Central memory CD8-positive, alpha-beta T cell (primary cell): ENCODE results near the gene SHROOM3.

Experiments used
- ATAC-seq: fragments of 150-1000 bp; cut with Tn5 transposase; replicated peaks from 2 replicates; pipeline ENCODE4 v1.10.0; 2022; ENCODE audit warnings: mild to moderate bottlenecking, moderate FRiP score, moderate number of reproducible peaks; ENCODE audit not compliant: poor library complexity, severe bottlenecking; ENCODE audit errors: extremely low read depth
- DNase-seq, 2 donors: peaks; one replicate each; pipeline ENCODE4 v3.0.0; 2021; ENCODE audit warnings: low spot score in 2 of 2
- H3K27ac Mint-ChIP-seq: one replicate; pipeline ENCODE4 v1.8.0; 2022; ENCODE audit warnings: low read depth, mild to moderate bottlenecking, moderate library complexity, mixed read lengths
- H3K27me3 Mint-ChIP-seq: one replicate; pipeline ENCODE4 v1.8.0; 2022; ENCODE audit warnings: mixed read lengths
- H3K36me3 Mint-ChIP-seq: one replicate; pipeline ENCODE4 v1.8.0; 2022; ENCODE audit warnings: mild to moderate bottlenecking, moderate library complexity, mixed read lengths; ENCODE audit not compliant: insufficient read depth
- H3K4me1 Mint-ChIP-seq: one replicate; pipeline ENCODE4 v1.8.0; 2022; ENCODE audit warnings: mixed read lengths
- H3K4me3 Mint-ChIP-seq: one replicate; pipeline ENCODE4 v1.8.0; 2022; ENCODE audit warnings: mild to moderate bottlenecking, moderate library complexity, mixed read lengths
- H3K9me3 Mint-ChIP-seq: one replicate; pipeline ENCODE4 v1.8.0; 2022; ENCODE audit warnings: mixed read lengths

SHROOM3 gene

DNA sequence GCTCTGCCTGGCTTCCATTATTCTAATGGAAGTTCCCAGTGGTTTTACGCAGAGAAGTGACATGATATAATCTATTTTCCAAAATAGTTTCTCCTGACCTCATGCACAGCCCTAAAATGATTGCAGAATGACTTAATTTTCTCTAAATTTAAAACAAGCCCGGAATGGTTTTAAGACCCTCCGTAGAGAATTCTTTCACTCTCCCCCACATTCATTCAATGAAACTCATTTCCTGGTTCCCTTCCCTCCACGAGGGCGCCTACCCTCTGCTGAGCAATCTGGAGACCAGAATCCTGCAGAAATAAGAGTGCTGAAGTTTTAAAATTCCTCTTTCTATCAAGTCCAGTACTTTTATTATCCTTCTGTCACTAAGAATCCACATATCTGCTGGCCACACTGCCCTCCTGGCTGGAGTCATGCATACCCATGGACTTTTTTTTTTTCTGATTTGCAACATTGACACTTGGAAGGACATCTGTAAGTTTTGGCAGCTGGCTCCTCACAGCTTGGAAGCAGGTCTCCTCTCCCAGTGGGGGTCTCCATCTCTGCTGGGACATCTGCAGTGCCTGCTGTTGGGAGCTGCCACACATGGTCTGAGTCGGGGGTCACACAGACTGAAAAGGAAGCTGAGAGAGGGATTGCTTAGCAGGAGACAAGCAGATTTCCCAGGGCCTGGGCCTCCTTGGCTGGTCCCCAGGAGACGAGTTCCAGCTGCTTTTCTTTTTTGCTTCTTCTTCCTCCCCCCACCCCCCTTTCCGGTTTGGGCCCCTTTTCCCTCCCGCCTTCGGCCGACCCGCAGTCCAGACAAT lies 376.8 kb downstream of the SHROOM3 start:
- Mint-ChIP-seq H3K9me3 (peaks cover 10% of the 10 kb centered on the region), H3K36me3 (no peaks in the 10 kb centered on the region), H3K4me1 (no peaks in the 10 kb centered on the region), H3K27ac (no peak overlapping the region), H3K4me3 (no peak overlapping the region), H3K27me3 (peaks cover 20% of the 10 kb centered on the region)
- DNase-seq (no peak), ATAC-seq (no peak)

DNA sequence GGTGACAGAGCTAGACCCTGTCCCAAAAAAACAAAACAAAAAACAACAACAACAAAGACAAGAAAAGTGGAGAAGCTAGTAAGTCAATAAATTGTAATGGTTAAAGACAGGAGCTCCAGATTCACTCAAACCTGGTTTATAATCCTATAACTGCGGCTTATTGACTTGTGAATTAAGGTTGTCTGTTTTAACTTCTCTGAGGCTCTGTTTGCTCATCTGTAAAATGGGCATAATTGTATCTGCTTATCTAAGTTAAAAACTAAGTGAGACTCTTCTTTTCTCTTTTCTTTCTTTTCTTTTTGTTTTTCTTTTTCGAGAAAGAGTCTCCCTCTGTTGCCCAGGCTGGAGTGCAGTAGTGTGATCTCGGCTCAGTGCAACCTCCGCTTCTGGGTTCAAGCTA lies 378.0 kb downstream of the SHROOM3 start:
- H3K27me3 Mint-ChIP-seq, result peaks cover 20% of the 10 kb centered on the region
- H3K4me3 Mint-ChIP-seq, result no peak overlapping the region
- DNase-seq (no peak), ATAC-seq (no peak)
- no peak overlapping the region for H3K27ac Mint-ChIP-seq
- H3K9me3 Mint-ChIP-seq, result peaks cover 6% of the 10 kb centered on the region
- no peaks in the 10 kb centered on the region for H3K4me1 Mint-ChIP-seq
- H3K36me3 Mint-ChIP-seq, result no peaks in the 10 kb centered on the region

DNA sequence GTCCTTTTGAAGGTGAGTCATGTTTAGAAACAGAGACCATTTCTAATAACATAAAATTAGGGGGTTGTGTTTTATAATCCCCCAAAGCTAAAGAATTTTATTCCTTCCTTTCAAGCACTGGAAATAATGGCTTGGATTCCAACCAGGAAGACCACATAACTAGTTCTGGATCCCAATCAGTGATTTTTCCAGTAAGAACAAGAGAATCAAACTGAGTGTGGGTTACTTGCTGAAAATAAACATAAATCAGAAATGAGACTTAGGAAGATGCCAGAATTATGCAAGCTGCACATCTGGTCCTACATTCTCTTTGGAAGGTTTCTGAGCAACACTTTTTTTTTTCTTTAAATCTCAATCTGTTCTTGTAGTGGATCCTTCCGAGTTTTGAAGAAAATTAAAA lies 386.6 kb downstream of the SHROOM3 start:
- H3K4me1 Mint-ChIP-seq, result no peaks in the 10 kb centered on the region
- H3K9me3 Mint-ChIP-seq, result no peaks in the 10 kb centered on the region
- DNase-seq (no peak), ATAC-seq (no peak)
- H3K4me3 Mint-ChIP-seq, result no peak overlapping the region
- H3K27ac Mint-ChIP-seq, result no peak overlapping the region
- H3K36me3 Mint-ChIP-seq, result no peaks in the 10 kb centered on the region
- H3K27me3 Mint-ChIP-seq, result peaks cover 51% of the 10 kb centered on the region

DNA sequence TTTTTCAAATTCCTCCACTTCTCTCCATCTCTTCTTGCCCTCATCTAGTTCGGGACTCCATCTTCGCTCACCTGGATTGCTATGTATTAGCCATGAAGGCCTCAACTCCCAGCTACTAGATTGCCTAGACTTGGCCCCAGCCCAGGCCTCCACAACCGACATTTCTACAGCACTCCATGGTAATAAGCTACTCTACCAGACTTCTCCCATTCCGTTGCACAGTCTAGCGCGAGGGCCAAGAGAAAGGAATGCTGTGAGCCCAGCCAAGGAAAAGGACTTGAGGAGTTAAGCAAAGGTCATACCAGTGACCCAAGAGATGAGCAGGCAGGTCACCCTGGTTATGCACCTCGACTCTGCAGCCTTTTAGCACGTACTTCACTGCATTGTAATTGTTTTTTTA lies 387.3 kb downstream of the SHROOM3 start:
- Mint-ChIP-seq H3K4me3 (no peak overlapping the region), H3K9me3 (no peaks in the 10 kb centered on the region), H3K27me3 (peaks cover 51% of the 10 kb centered on the region), H3K27ac (no peak overlapping the region), H3K4me1 (no peaks in the 10 kb centered on the region), H3K36me3 (no peaks in the 10 kb centered on the region)
- ATAC-seq (no peak), DNase-seq (no peak)

DNA sequence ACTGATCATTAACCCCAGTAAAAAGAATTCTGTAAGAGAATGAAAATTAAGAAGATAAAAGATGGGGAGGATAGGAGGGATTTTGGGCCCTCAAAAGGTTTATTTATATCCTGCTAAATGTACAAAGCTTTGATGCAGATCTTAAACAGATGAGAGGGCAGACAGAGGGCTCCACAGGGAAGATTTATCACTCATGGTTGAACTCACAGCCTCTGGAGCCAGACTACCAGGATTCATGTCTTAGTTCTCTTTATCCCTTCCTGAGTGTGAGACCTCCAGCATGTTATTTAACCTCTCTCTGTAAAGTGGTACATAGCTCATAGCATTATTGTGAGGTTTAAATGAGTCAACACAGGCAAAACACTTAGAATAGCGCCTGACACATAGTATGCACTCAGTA lies 388.5 kb downstream of the SHROOM3 start:
- Mint-ChIP-seq H3K27ac (no peak overlapping the region), H3K4me3 (no peak overlapping the region), H3K27me3 (peaks cover 48% of the 10 kb centered on the region), H3K36me3 (no peaks in the 10 kb centered on the region), H3K4me1 (no peaks in the 10 kb centered on the region), H3K9me3 (no peaks in the 10 kb centered on the region)
- DNase-seq, result no peak
- ATAC-seq, result no peak

DNA sequence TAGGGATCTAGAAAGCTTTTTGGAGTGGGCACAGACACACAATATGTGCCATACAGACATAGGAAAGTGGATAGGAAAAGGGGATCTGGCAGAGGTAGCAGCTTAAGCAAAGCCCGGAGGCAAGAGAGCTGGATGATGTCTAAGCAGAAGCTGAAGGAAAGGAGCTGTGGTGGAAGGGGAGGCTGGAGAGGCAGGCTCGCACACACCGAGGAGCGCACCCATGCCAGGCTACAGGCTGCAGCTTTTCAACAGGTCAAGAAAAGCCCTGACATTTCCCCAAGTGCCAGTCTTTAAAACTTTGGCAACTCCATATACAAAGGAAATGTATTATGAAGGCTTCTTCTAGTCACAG lies 395.6 kb downstream of the SHROOM3 start:
- Mint-ChIP-seq H3K27me3 (peaks cover 13% of the 10 kb centered on the region), H3K36me3 (no peaks in the 10 kb centered on the region), H3K27ac (no peak overlapping the region), H3K4me1 (no peaks in the 10 kb centered on the region), H3K9me3 (no peaks in the 10 kb centered on the region), H3K4me3 (no peak overlapping the region)
- DNase-seq, result no peak
- no peak for ATAC-seq

DNA sequence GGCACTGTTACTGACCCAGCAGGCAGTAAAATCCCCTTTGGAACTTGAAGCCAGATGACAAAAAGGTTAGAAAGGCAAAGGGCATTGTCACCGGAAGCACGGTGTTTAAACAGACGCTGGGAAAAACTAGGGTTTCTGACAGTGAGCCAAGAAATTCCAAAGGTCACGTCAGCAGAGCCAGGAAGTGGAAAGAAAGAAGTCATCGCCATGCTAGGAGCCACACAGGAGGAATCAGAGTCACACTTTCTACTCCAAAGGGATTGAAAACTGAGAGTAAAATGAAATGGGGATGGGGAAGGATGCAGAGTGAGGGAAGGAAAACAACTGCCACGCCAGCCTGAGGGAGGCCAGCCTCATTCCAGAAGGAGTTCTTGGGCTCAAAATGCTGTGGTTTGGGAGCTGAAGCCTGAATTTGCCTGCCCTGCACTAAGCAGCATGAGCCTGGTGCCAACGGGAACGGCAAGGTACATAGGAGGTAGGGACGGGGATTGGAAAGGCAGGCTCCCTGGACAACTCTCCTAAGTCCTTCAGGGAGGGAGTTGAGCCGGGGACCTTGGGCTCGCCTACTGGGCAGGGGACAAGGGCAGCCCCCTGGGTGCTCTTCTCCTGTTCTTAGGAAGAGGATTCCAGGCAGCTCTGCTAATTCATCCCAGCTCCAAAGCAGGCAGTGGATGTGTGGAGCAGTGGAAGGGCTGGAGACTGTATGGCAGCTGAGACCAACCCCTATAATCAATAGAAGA lies 396.1 kb downstream of the SHROOM3 start:
- DNase-seq (no peak), ATAC-seq (no peak)

DNA sequence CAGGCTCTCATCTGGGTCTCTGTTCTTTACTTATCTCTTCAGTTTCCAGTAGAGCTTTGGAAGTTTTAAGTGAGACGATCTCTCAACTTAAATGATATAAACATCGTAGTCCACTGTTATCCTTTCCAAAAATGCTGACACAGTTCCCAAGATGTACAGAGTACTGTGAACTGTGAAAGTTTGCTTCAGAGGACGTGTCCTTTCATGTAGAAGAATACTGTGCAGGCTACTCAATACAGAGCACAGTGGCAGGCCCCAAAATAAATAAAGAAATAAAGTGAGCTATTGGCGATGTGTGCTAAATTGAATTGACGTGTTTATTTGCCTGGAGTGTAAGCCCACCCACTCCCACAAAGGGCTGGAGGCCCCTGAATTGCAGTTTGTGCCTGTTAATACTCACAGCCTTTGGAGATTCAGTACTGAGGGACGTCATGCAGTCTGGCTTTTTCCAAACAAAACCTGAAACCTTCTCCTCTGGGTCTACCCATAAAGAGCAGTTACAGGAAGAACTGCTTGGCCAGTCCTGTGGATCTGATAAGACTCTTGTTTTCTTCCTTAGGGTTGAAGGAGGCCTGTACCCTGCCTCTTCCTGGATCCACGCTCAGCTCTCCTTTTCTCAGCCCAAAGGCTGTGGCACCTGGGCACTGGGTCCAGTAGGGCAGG lies 396.8 kb downstream of the SHROOM3 start:
- H3K36me3 Mint-ChIP-seq, result no peaks in the 10 kb centered on the region
- ATAC-seq (no peak), DNase-seq (no peak)
- H3K27ac Mint-ChIP-seq, result no peak overlapping the region
- no peaks in the 10 kb centered on the region for H3K4me1 Mint-ChIP-seq
- peaks cover 13% of the 10 kb centered on the region for H3K27me3 Mint-ChIP-seq
- H3K9me3 Mint-ChIP-seq, result no peaks in the 10 kb centered on the region
- no peak overlapping the region for H3K4me3 Mint-ChIP-seq

More for the DNA sequence above, 396.1 kb downstream of the SHROOM3 start:
- H3K36me3 Mint-ChIP-seq, result no peaks in the 10 kb centered on the region
- H3K27ac Mint-ChIP-seq, result no peak overlapping the region
- no peaks in the 10 kb centered on the region for H3K9me3 Mint-ChIP-seq
- H3K4me3 Mint-ChIP-seq, result no peak overlapping the region
- H3K27me3 Mint-ChIP-seq, result peaks cover 13% of the 10 kb centered on the region
- no peaks in the 10 kb centered on the region for H3K4me1 Mint-ChIP-seq
